Calu3 (cell line): ENCODE measurements around the gene SEZ6L. TPM values are rescaled to one million over a fixed set of nuclear protein-coding genes. Genes with fewer than 3 reads are reported as not detected.

Experiments
- Bru-seq: library from RNA; stranded (reverse); fragments of 400-500 nt; gene quantifications from one replicate; lab custom pipeline; 2021; lab: Mats Ljungman, UMichigan
- BruChase-seq, 2 experiments: library from RNA; stranded (reverse); fragments of 400-500 nt; gene quantifications; one replicate each; lab custom pipeline; 2021; lab: Mats Ljungman, UMichigan
- BruUV-seq: library from RNA; stranded (reverse); fragments of 400-500 nt; replicated peaks from 2 replicates; lab custom pipeline; 2021; lab: Mats Ljungman, UMichigan
- CTCF ChIA-PET: fragments of 300-600 bp; sonication (Branson Sonifier 250); formaldehyde crosslinking; loops from one replicate; lab custom pipeline; 2022; ENCODE audit warnings: antibody characterized with exemption; lab: Charles Lee
- DNase-seq: peaks from one replicate; pipeline ENCODE4 v3.0.0; 2022
- H3K27ac Mint-ChIP-seq: one replicate; pipeline ENCODE4 v1.8.0; 2022; ENCODE audit warnings: mixed read lengths; ENCODE audit not compliant: unreplicated experiment
- H3K27me3 Mint-ChIP-seq: one replicate; pipeline ENCODE4 v1.8.0; 2022; ENCODE audit warnings: mixed read lengths; ENCODE audit not compliant: unreplicated experiment
- H3K36me3 Mint-ChIP-seq: one replicate; pipeline ENCODE4 v1.8.0; 2022; ENCODE audit warnings: mild to moderate bottlenecking, moderate library complexity, mixed read lengths; ENCODE audit not compliant: insufficient read depth, unreplicated experiment
- H3K4me1 Mint-ChIP-seq: one replicate; pipeline ENCODE4 v1.8.0; 2022; ENCODE audit warnings: mild to moderate bottlenecking, low read depth, mixed read lengths; ENCODE audit not compliant: unreplicated experiment
- H3K4me3 Mint-ChIP-seq: one replicate; pipeline ENCODE4 v1.8.0; 2022; ENCODE audit warnings: mild to moderate bottlenecking, low read depth, moderate library complexity, mixed read lengths; ENCODE audit not compliant: unreplicated experiment
- H3K9me3 Mint-ChIP-seq: one replicate; pipeline ENCODE4 v1.8.0; 2022; ENCODE audit warnings: low read depth, mixed read lengths; ENCODE audit not compliant: unreplicated experiment
- intact Hi-C: fragments of 100-400 bp; cut with micrococcal nuclease; formaldehyde crosslinking; loops from one replicate; pipeline ENCODE4 v1.10.0; 2022; ENCODE audit not compliant: unreplicated experiment
- long read RNA-seq: library from polyadenylated mRNA; stranded (forward); transcript quantifications from one replicate; pipeline ENCODE4 v2.0.0, GENCODE V29; 2022
- total RNA-seq: library from RNA; stranded (reverse); gene quantifications from 2 replicates; pipeline ENCODE4 v1.2.3, GENCODE V29; 2022
- TF ChIP-seq, protein P1 (sequence below): fragments of 200-600 bp; IDR thresholded peaks from one replicate; pipeline ENCODE4 v1.8.0; 2022; ENCODE audit warnings: antibody characterized with exemption; ENCODE audit not compliant: unreplicated experiment

SEZ6L gene
- total RNA-seq (not detected in 2 replicates), Bru-seq, nascent RNA (not detected), BruChase-seq, experiment 1, labeled RNA remaining after a 6-hour chase (not detected), BruChase-seq, experiment 2, labeled RNA remaining after a 2-hour chase (percentile 0 among the genes with signal in this experiment)
- long read RNA-seq, result 0 reads

DNA sequence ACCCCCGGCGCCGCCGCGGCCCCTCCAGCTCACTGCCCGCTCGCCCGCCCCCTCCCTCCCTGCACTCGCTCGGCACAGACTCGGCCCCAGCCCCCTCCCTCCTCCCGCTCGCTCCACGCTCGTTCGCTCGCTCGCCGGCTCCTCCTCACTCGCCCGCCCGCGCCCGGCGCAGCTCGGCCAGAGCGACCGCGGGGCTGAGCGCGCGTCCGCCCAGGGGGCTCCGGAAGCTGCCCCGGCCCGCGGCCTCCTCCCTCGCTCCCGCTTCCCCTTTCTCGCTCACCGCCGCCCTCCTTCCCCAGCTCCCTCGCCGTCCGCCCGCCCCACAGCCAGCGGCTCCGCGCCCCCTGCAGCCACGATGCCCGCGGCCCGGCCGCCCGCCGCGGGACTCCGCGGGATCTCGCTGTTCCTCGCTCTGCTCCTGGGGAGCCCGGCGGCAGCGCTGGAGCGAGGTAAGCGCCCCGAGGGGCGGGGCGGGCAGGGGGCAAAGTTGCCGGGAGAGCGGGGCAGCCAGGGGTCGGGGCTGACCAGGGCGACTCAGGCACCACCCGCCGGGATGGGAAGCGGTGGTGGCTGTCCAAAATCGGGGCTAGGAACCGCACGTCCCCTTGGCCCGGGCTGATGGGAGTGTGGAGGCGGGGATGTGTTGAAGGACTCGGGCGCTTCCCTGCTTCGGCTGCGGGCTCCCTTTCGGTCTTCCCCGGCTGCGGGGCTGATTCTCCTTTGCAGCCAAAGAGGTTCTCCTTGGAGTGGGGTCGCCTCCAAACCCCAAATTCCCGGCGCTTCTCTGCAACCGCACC lies at the start of gene SEZ6L:
Gene SEZ6L (plus strand): TSS at position 148 of the 797 bp plus-strand sequence. CDS start 208 bp downstream, at position 356.
- no peaks in the 10 kb centered on the region for H3K4me1 Mint-ChIP-seq

DNA sequence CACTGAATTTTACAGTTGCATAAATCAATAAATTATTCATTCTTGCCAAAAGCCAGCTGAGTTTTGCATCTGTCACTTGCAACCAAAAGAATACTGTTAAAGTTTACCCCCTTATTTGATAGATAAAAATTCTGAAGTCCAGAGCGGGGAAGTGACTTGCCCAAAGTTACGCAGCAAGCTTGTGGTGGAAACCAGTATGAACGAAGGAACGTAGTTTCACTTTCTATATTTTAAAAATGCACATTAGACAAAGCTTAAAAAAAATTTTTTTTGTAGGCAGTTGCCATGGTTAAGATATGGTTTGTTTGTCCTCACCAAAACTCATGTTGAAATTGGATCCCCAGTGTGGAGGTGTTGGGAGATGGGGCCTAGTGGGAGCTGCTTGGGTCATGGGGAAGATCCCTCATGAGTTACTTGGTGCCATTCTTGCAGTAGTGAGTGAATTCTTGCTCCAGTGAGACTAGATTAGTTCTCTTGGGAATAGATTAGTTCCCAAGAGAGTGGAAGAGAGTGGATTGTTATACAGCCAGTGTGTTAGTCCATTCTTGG lies 46.3 kb upstream of the SEZ6L start:
- H3K9me3 Mint-ChIP-seq, result no peaks in the 10 kb centered on the region
- no peaks in the 10 kb centered on the region for H3K36me3 Mint-ChIP-seq
- H3K4me1 Mint-ChIP-seq, result no peaks in the 10 kb centered on the region
- DNase-seq, result no peak
- H3K27me3 Mint-ChIP-seq, result peaks cover 86% of the 10 kb centered on the region
- no peak overlapping the region for H3K4me3 Mint-ChIP-seq
- BruUV-seq, result no TSS peak
- no peak overlapping the region for H3K27ac Mint-ChIP-seq
- intact Hi-C loops, result no loop called here
- CTCF ChIA-PET, result no interaction called here
- TF ChIP-seq, protein P1, sequence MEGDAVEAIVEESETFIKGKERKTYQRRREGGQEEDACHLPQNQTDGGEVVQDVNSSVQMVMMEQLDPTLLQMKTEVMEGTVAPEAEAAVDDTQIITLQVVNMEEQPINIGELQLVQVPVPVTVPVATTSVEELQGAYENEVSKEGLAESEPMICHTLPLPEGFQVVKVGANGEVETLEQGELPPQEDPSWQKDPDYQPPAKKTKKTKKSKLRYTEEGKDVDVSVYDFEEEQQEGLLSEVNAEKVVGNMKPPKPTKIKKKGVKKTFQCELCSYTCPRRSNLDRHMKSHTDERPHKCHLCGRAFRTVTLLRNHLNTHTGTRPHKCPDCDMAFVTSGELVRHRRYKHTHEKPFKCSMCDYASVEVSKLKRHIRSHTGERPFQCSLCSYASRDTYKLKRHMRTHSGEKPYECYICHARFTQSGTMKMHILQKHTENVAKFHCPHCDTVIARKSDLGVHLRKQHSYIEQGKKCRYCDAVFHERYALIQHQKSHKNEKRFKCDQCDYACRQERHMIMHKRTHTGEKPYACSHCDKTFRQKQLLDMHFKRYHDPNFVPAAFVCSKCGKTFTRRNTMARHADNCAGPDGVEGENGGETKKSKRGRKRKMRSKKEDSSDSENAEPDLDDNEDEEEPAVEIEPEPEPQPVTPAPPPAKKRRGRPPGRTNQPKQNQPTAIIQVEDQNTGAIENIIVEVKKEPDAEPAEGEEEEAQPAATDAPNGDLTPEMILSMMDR, result no peak

More for the DNA sequence above, at the start of gene SEZ6L:
- H3K27ac Mint-ChIP-seq, result no peak within 1 kb of the TSS
- TF ChIP-seq, protein P1, result no peak
- BruUV-seq, result no TSS peak
- H3K4me3 Mint-ChIP-seq, result no peak within 1 kb of the TSS
- intact Hi-C loops, result no loop called here
- DNase-seq, result no peak
- no peaks in the 10 kb centered on the region for H3K36me3 Mint-ChIP-seq
- H3K9me3 Mint-ChIP-seq, result no peaks in the 10 kb centered on the region
- H3K27me3 Mint-ChIP-seq, result peaks cover 89% of the 10 kb centered on the region
- CTCF ChIA-PET, result no interaction called here

DNA sequence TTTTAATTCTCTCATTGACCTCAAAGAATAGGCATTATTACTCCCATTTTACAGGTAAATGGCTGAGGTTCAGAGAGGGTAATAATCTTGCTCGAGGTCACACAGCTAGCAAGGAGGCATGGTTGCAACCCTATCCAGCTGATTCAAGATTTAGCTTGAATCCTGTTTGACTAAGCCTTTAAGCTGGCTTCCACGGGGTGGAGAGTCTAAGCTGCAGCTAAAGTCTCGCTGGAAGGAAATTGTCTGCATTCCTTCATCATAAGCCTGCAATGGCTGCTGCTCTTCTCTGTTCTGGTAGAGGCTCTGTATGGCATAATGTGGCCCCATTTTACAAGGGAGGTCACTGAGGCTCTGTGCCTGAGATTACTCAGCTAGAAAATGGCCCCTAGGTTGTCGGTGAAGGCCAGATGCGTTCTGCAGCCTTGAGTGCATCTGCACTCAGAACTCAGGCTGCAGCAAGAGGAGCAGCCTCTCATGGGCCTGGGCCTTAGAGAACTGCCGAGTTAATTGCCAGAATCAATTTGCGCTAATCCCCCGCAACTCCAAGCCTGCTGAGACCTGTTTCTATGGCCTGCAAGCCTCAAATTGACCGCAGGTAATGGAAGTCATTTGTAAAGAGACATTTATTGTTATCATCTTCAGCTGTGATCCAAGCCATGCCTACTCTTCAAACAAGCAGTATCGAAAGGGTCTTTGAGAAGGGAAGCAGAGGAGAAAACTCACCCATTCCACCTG lies 44.1 kb upstream of the SEZ6L start:
- TF ChIP-seq, protein P1, result no peak
- no peaks in the 10 kb centered on the region for H3K4me1 Mint-ChIP-seq
- CTCF ChIA-PET, result no interaction called here
- H3K27ac Mint-ChIP-seq, result no peak overlapping the region
- no peak for DNase-seq
- H3K36me3 Mint-ChIP-seq, result no peaks in the 10 kb centered on the region
- intact Hi-C loops, result no loop called here
- H3K27me3 Mint-ChIP-seq, result peaks cover 92% of the 10 kb centered on the region
- H3K4me3 Mint-ChIP-seq, result no peak overlapping the region
- BruUV-seq, result no TSS peak
- no peaks in the 10 kb centered on the region for H3K9me3 Mint-ChIP-seq

DNA sequence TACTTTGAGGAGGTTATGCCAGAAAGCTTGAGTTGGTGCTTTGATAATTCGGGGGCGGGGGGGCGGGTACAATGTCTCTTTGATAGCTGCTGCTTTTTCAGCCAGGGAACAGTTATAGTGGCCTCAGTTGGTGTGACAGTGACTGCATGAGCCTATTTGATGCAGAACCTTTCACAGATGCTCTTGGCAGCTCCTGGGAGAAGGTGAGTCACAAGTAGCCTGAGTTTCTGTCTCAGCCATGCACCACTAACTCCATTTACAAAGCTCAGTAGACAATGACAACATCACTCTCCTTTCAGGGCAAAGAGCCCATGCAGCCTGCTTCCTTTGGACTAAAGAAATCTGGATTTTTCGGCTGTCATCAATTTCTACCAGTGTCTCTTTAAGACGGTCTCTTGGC lies 42.1 kb upstream of the SEZ6L start:
- Mint-ChIP-seq H3K4me1 (no peaks in the 10 kb centered on the region), H3K9me3 (no peaks in the 10 kb centered on the region), H3K4me3 (no peak overlapping the region), H3K27ac (no peak overlapping the region), H3K27me3 (peaks cover 89% of the 10 kb centered on the region), H3K36me3 (no peaks in the 10 kb centered on the region)
- intact Hi-C loops, result no loop called here
- BruUV-seq, result no TSS peak
- no peak for DNase-seq
- CTCF ChIA-PET, result interaction anchor here (1.2 kb wide), 1 partner anchor 8 kb away, joined by 3 read pairs; no protein-coding TSS in a partner anchor
- TF ChIP-seq, protein P1, result no peak
